ENCODE results near the gene CHCHD3. TPM values are rescaled to one million over a fixed set of nuclear protein-coding genes. Genes with fewer than 3 reads are reported as not detected.
"Not testable (repeated sequence)": the region's sequence is repeated elsewhere in the genome, so short reads cannot be mapped to it uniquely, and the experiment has no call there.

The CHCHD3 gene
- total RNA-seq, 1 donor from 2014 or later: 71.0 TPM

GRCh38 chr7:132934017-132934416 is 147.9 kb downstream of the CHCHD3 start:
- H3K9me3 Mint-ChIP-seq: no peaks in the 10 kb centered on the region
- H3K4me3 Mint-ChIP-seq: no peak overlapping the region
- TF ChIP-seq CTCF (conservative IDR thresholded peaks at IDR 0.05): no peak

DNA sequence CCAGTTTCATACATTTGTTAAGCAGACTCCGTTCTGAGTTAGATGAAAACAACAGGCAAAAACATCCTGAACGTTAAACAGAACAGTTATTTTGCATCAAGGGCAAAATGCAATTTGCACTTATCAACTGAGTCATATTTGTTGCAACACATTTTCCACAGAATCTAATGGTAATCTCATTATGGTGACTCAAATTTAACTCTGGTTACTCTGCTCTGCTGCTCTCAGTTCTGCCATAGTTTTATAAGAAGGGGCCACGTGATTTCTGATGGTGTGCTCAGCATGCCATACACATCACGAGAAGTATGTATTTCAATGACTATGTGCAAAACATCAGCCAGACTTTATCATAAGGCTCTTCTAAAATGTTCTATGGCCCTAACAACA is 148.8 kb downstream of the CHCHD3 start:
- no peak for TF ChIP-seq CTCF (conservative IDR thresholded peaks at IDR 0.05)
- H3K4me1 Mint-ChIP-seq (ENCODE audit: unreplicated experiment): peaks cover 13% of the 10 kb centered on the region
- no peak overlapping the region for H3K27ac Mint-ChIP-seq
- peaks cover 14% of the 10 kb centered on the region for H3K36me3 Mint-ChIP-seq
- H3K27me3 Mint-ChIP-seq: no peaks in the 10 kb centered on the region
- no peaks in the 10 kb centered on the region for H3K9me3 Mint-ChIP-seq
- H3K4me3 Mint-ChIP-seq: no peak overlapping the region
- no peak for DNase-seq (ENCODE audit: extremely low spot score, unreplicated experiment)

More at GRCh38 chr7:132934017-132934416, 147.9 kb downstream of the CHCHD3 start:
- no peak overlapping the region for H3K27ac Mint-ChIP-seq
- no peaks in the 10 kb centered on the region for H3K27me3 Mint-ChIP-seq
- H3K4me1 Mint-ChIP-seq (ENCODE audit: unreplicated experiment): peaks cover 13% of the 10 kb centered on the region
- DNase-seq (ENCODE audit: extremely low spot score, unreplicated experiment): no peak
- peaks cover 14% of the 10 kb centered on the region for H3K36me3 Mint-ChIP-seq

DNA sequence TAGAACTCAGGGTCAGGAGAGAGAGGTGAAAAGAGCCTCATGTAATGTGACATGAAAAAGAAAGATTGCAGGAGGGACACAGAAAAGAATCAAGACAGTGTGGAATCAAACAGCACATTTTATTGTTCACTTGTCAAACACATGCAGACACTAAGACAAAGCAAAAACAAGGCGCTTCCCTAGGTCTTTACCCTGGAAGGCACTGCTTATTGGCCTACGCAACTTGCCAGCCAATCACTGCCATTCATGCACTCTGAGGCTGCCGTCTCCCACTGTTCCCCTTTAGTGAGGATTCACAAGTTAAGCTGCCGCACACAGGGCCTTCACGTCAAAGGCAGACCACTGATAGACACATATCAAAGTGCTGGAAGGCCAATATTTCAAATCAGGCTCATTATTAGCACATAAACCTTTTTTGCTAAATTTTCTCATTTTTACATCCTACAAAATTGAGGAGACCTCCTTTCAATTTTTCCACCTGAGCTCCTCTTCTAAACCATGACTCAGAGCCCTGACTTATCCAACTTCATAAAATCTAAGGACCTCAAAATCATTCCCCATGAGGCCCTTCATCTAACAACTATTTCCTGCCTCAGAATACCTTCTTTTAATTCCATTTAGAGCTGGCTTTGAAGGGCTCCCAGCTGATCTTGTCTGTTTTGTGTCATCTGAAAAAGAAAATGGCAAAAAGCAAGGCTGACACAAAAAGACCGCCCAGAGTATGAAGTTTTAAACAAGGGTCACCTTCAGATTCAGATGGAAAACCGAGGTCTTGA is 149.4 kb downstream of the CHCHD3 start:
- H3K27ac Mint-ChIP-seq: no peak overlapping the region
- DNase-seq (ENCODE audit: extremely low spot score, unreplicated experiment): no peak
- H3K4me1 Mint-ChIP-seq (ENCODE audit: unreplicated experiment): peaks cover 13% of the 10 kb centered on the region
- H3K27me3 Mint-ChIP-seq: no peaks in the 10 kb centered on the region
- H3K36me3 Mint-ChIP-seq: peaks cover 14% of the 10 kb centered on the region
- no peak overlapping the region for H3K4me3 Mint-ChIP-seq
- no peaks in the 10 kb centered on the region for H3K9me3 Mint-ChIP-seq
- TF ChIP-seq CTCF (conservative IDR thresholded peaks at IDR 0.05): no peak

DNA sequence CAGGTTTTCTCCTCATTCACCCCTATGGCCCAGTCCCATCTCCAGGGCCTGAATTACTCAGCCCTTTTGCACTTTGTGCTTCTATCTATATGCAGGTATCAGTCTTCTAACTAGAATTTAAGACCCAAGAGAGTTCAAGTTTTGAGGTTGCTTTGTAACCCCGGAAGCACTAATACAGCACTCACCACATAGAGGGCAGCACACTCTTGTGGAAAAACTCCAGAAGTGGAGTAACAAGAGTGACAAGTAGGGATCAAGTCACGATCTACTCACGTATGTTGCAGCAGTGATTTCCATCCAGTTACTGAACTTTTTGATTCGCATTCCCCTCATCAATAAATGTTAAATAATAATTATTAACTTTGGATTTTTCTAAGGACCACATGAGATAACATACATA is 151.0 kb downstream of the CHCHD3 start:
- H3K9me3 Mint-ChIP-seq: no peaks in the 10 kb centered on the region
- no peak for DNase-seq (ENCODE audit: extremely low spot score, unreplicated experiment)
- H3K27me3 Mint-ChIP-seq: no peaks in the 10 kb centered on the region
- no peak overlapping the region for H3K27ac Mint-ChIP-seq
- H3K4me3 Mint-ChIP-seq: no peak overlapping the region
- TF ChIP-seq CTCF (conservative IDR thresholded peaks at IDR 0.05): peak; percentile 49
- H3K4me1 Mint-ChIP-seq (ENCODE audit: unreplicated experiment): peaks cover 13% of the 10 kb centered on the region
- peaks cover 14% of the 10 kb centered on the region for H3K36me3 Mint-ChIP-seq

DNA sequence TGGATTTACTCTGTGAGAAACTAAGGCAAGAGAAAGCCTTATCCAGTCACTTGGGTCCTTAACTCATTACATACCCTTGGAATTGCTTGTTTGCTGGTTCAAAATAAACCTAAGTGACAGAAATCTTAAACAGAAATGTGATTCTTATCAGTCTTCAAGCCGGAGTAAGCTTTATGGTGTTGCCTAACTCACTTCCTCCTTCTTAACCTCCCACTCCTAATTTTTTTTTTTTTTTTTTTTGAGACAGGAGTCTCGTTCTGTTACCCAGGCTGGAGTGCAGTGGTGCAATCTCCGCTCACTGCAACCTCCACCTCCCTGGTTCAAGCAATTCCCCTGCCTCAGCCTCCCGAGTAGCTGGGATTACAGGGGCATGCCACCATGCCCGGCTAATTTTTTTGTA is 151.9 kb downstream of the CHCHD3 start:
- H3K4me3 Mint-ChIP-seq; H3K27ac Mint-ChIP-seq; H3K9me3 Mint-ChIP-seq; DNase-seq (ENCODE audit: extremely low spot score, unreplicated experiment); H3K27me3 Mint-ChIP-seq: not testable (repeated sequence)
- Mint-ChIP-seq H3K36me3 (peaks cover 14% of the 10 kb centered on the region), H3K4me1 (ENCODE audit: unreplicated experiment) (peaks cover 13% of the 10 kb centered on the region)

- Mint-ChIP-seq H3K4me1 (ENCODE audit: unreplicated experiment) (peaks cover 4% of the 10 kb centered on the region), H3K27ac (no peak overlapping the region), H3K4me3 (no peak overlapping the region), H3K36me3 (peaks cover 3% of the 10 kb centered on the region), H3K9me3 (no peaks in the 10 kb centered on the region), H3K27me3 (no peaks in the 10 kb centered on the region)
- DNase-seq (ENCODE audit: extremely low spot score, unreplicated experiment): no peak
- no peak for TF ChIP-seq CTCF (conservative IDR thresholded peaks at IDR 0.05)
Observed at GRCh38 chr7:132919771-132920170, 162.1 kb downstream of the CHCHD3 start.
